PC-3 (cell line): ENCODE results near the gene RAD1.

Source experiments
- CTCF ChIP-seq: fragments of 300-600 bp; sonication (generic); conservative IDR thresholded peaks from 2 replicates; pipeline ENCODE4 v1.5.1; 2017; ENCODE audit warnings: antibody characterized with exemption, low read depth, mild to moderate bottlenecking, low read length
- EZH2 ChIP-seq: fragments of 300-600 bp; sonication (generic); IDR thresholded peaks from one replicate; pipeline ENCODE4 v1.6.1; 2017; ENCODE audit warnings: antibody characterized with exemption, mild to moderate bottlenecking, low read length; ENCODE audit not compliant: unreplicated experiment
- EZH2phosphoT487 ChIP-seq: fragments of 300-600 bp; sonication (generic); IDR thresholded peaks from 2 replicates; pipeline ENCODE4 v1.6.1; 2018; ENCODE audit warnings: mild to moderate bottlenecking, antibody characterized with exemption, low read length, borderline replicate concordance

- no peak for TF ChIP-seq CTCF
- no peak for TF ChIP-seq EZH2
- no peak for TF ChIP-seq EZH2phosphoT487
These were observed 28.7 kb downstream of the RAD1 start for GRCh38 chr5:34886392-34887119.
